D341Med (cell line): ENCODE results near the gene MDC1.

ENCODE experiments used
- DNase-seq: peaks from one replicate; pipeline ENCODE4 v3.0.0; 2012; ENCODE audit warnings: low spot score

MDC1 gene

DNA sequence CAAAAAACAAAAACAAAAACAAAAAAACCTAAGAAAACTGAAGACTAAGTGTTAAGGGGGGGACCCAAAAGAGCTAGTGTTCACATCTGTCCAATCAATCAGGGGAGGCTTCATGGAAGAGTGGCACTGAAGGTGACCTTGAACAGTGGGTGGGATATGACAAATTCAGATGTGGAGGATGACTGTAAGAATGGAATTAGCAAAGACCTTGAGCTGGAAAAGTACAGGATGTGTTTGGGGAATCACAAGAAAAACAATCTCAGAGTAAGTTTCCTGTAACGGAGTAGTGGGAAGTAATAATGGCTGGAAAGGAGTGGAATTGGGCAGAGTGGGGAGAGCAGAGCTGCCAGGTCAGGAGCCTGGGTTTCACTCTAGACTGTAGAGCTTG is 30.2 kb upstream of the MDC1 start:
- no peak for DNase-seq

DNA sequence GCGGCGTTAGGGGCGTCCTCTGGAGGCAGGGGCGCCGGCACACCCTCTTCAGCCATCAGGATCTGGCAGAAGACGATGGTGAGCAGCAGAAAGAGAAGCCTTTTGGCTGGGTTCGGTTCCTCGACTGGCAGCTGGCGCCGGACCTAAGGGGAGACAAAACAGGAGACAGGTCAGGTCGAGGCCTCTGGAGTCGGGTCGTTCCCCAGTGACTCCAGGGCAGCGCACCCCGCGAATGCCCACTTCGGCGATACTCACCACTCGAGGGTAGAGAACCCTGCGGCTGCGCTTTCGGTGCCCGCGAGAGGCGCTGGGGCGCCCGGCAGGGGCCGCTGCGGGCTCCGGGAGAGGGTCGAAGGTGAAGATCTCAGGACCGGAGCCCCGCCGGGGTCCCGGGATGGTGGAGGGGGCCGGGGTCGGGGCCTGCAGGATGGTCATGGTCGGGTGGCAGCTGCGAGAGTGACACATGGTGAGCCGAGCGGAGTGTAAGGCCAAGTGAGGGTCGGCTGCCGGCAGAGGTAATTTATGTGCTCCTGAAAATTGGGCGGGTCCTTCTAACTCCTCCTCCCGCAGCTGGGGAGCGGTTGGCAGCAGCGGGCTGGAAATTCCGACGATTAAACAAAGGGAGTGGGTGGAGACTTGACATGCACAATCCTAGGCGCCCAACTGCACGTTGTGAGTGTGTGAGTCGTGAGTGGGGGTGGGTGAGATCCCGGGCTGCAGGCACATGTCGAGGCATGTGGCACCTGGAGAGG is 27.1 kb upstream of the MDC1 start, which contains the start of gene IER3:
IER3 (minus strand) TSS at position 494 of the 752 bp plus-strand sequence; CDS start at position 465, 29 bp downstream.
- DNase-seq, result no peak

DNA sequence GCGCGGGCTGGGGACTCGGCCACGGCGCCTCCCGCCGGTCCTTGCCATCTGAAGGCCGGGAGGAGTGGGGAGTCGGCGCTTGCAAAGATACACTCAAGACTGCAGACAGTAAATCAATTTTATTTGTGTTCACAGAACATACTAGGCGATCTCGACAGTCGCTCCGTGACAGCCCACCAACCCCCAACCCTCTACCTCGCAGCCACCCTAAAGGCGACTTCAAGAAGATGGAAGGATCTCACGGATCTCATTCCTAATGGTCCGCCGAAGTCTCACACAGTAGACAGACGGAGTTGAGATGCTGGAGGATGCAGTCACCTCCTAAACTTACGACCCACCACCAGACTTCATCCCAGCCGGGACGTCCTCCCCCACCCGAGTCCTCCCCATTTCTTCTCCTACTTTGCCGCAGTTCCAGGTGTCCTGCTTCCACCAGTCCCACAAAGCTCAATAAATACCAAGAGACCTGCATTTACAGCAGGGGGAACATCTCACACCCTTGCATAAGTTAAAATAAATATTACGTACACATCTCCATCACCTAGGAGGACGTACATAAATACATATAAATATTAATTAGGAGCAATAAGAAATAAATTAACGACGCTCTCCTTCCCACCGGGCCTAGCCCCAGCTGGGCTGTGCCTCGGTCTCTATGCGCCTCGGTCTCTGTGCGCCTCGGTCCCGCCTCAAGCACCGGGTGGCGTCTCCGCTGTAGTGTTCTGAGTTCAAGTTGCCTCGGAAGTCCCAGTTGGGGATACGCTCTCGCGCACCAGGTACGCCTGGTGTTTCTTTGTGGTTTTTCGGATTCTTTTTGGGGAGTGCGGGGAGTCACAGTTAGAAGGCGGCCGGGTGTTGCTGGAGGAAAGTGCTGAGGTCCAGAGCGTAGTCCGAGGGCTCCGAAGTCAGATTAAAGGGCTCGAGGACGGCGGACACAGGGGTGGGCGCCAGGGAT is 26.3 kb upstream of the MDC1 start:
- DNase-seq, result no peak

- DNase-seq, result peak; percentile 92
These were observed 25.4 kb upstream of the MDC1 start, which contains the start of gene FLOT1 for GRCh38 chr6:30742316-30743098. Gene FLOT1, minus strand, starts transcription at chr6:30742687. Its CDS starts 498 bp downstream, at chr6:30742189.

GRCh38 chr6:30741789-30742315 is 24.8 kb upstream of the MDC1 start:
- no peak for DNase-seq

GRCh38 chr6:30741063-30741779 is 24.1 kb upstream of the MDC1 start:
- no peak for DNase-seq

GRCh38 chr6:30740540-30740870 is 23.4 kb upstream of the MDC1 start:
- no peak for DNase-seq

GRCh38 chr6:30738532-30738931 is 21.5 kb upstream of the MDC1 start:
- DNase-seq, result no peak

GRCh38 chr6:30735668-30736314 is 18.7 kb upstream of the MDC1 start:
- DNase-seq, result no peak

DNA sequence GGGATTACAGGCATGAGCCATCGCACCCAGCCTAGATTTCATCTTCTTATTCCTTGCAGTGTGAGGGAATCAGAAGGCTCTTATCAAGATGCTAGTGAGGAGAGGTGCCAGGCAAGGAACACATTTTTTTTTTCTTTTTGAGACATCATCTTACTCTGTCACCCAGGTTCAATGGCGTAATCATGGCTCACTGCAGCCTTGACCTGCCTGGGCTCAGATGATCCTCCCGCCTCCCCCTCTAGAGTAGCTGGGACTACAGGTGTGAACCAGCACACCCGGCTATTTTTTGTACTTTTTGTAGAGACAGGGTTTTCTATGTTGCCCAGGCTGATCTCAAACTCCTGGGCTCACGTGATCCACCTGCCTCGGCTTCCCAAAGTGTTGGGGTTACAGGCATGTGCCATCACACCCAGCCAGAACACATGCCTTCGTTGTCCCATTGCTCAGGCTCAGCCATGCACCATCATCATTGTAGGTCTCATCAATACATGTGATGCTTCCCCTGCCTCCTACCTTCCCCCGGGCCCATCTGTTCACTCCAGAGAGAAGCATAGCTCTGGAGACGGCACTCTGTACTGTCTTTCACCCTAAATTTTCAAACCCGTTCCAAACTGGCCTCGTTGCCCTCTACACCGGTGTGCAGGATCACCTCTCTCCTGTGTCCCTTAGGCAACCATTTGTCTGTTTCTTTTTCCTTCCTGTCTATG is 15.3 kb upstream of the MDC1 start:
- no peak for DNase-seq

DNA sequence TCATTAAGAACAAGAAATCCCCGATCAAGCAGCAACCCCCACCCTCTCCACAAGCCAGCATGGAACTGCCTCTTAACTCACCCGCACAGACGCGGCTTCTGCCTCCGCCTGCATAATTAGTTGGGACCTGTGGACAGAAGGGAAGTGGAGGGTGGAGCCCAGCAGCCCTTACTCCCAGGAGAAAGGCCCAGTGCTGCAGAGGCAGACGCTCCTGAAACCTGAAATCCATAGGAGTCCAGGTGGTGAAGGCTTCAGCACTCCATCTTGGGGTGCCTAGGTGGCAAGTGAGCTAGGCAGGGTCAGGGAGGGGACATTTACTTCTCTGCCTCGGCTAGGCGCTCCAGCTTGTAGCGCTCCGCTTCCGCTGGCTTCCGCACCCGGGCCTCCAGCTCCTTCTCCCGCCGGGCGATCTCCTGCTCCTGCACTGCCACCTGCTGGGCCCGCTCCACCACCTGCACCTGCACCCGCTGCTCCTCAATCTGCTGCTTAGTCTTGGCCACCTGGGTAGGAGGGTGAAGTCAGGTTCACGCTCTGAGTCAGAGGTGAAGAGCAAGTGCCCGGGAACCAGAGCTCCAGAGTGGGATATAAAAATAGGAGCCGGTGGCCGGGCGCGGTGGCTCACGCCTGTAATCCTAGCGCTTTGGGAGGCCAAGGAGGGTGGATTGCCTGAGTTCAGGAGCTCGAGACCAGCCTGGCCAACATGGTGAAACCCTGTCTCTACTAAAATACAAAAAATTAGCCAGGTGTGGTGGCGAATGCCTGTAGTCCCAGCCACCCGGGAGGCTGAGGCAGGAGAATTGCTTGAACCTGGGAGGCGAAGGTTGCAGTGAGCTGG is 13.7 kb upstream of the MDC1 start:
- DNase-seq, result peak; percentile 93

- DNase-seq, result no peak
These were observed 11.0 kb upstream of the MDC1 start for GRCh38 chr6:30727920-30728553.

GRCh38 chr6:30726506-30727413 is 9.7 kb upstream of the MDC1 start:
- no peak for DNase-seq

- DNase-seq, result no peak
These were observed 8.8 kb upstream of the MDC1 start for GRCh38 chr6:30725713-30726505.

DNA sequence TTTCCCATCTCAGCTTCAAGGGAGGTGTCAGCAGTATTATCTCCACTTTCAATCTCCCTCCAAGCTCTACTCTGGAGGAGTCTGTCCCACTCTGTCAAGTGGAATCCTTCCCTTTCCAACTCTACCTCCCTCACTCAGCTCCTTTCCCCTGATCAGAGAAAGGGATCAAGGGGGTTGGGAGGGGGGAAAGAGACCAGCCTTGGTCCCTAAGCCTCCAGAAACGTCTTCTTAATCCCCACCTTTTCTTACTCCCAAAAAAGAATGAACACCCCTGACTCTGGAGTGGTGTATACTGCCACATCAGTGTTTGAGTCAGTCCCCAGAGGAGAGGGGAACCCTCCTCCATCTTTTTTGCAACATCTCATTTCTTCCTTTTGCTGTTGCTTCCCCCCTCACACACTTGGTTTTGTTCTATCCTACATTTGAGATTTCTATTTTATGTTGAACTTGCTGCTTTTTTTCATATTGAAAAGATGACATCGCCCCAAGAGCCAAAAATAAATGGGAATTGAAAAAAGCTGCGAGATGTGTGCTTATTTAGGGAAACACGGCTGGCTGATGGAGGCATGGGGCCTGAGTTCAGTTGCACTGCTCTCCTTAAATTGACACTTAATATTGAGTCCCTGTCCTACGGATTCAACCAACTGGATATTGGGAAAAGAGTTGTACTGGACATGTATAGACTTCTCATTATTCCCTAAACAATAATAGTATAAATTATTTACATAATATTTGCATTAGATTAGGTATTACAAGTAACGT is 8.0 kb upstream of the MDC1 start:
- DNase-seq, result no peak
